ENCODE results near the gene RAB36.

GRCh38 chr22:23110190-23110921 lies 34.9 kb upstream of the RAB36 start:
- TF ChIP-seq, protein P1, sequence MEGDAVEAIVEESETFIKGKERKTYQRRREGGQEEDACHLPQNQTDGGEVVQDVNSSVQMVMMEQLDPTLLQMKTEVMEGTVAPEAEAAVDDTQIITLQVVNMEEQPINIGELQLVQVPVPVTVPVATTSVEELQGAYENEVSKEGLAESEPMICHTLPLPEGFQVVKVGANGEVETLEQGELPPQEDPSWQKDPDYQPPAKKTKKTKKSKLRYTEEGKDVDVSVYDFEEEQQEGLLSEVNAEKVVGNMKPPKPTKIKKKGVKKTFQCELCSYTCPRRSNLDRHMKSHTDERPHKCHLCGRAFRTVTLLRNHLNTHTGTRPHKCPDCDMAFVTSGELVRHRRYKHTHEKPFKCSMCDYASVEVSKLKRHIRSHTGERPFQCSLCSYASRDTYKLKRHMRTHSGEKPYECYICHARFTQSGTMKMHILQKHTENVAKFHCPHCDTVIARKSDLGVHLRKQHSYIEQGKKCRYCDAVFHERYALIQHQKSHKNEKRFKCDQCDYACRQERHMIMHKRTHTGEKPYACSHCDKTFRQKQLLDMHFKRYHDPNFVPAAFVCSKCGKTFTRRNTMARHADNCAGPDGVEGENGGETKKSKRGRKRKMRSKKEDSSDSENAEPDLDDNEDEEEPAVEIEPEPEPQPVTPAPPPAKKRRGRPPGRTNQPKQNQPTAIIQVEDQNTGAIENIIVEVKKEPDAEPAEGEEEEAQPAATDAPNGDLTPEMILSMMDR (IDR thresholded peaks at IDR 0.05), result no peak
- no peak for TF ChIP-seq TAF1 (IDR thresholded peaks at IDR 0.05; ENCODE audit: borderline replicate concordance, low read depth, low read length)
- TF ChIP-seq RAD21 (IDR thresholded peaks at IDR 0.05; ENCODE audit: low read length), result no peak
- no peak for TF ChIP-seq SIN3A (IDR thresholded peaks at IDR 0.05; ENCODE audit: borderline replicate concordance, low read depth, low read length)
- TF ChIP-seq, protein P2, sequence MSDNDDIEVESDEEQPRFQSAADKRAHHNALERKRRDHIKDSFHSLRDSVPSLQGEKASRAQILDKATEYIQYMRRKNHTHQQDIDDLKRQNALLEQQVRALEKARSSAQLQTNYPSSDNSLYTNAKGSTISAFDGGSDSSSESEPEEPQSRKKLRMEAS (IDR thresholded peaks at IDR 0.05; ENCODE audit: low read depth), result no peak
- TF ChIP-seq POLR2AphosphoS5 (IDR thresholded peaks at IDR 0.05; ENCODE audit: low read depth, low read length), result no peak
- no peak for TF ChIP-seq RCOR1 (IDR thresholded peaks at IDR 0.05; ENCODE audit: low read length)
- TF ChIP-seq JUND (IDR thresholded peaks at IDR 0.05), result no peak

All from SK-N-SH (cell line).